OCI-LY3 (cell line): Measurements from ENCODE around the gene TMCO1.

Experiments
- CTCF ChIP-seq: fragments of 200-600, 300-600 bp; sonication (generic); IDR thresholded peaks from 2 replicates; pipeline ENCODE4 v1.5.1; 2014; ENCODE audit warnings: antibody characterized with exemption, low read length, low read depth
- EZH2phosphoT487 ChIP-seq: fragments of 200-600 bp; shearing (Covaris generic); IDR thresholded peaks from 2 replicates; pipeline ENCODE4 v1.6.1; 2018; ENCODE audit warnings: antibody characterized with exemption, mixed run types, low read depth

- TF ChIP-seq CTCF = peak; percentile 71
- TF ChIP-seq EZH2phosphoT487 = no peak
Observed at GRCh38 chr1:165686121-165686970, 82.3 kb downstream of the TMCO1 start.
